B cell (primary cell): ENCODE measurements around the gene CPA1. TPM values are rescaled to one million over a fixed set of nuclear protein-coding genes. Genes with fewer than 3 reads are reported as not detected.

Source experiments
- ATAC-seq: fragments of 200-7000 bp; cut with Tn5 transposase; one replicate; pipeline ENCODE4 v1.10.0; 2021; ENCODE audit warnings: low read depth, mild to moderate bottlenecking, moderate number of reproducible peaks, moderate library complexity
- CTCF ChIA-PET: fragments of 350-600 bp; sonication (Branson Sonifier 250); formaldehyde crosslinking; loops from one replicate; lab custom pipeline; 2021; ENCODE audit warnings: antibody characterized with exemption, inconsistent platforms; lab: Charles Lee
- POLR2A ChIA-PET: fragments of 350-600 bp; sonication (Branson Sonifier 250); formaldehyde crosslinking; loops from one replicate; lab custom pipeline; 2021; ENCODE audit warnings: antibody characterized with exemption; lab: Charles Lee
- DNase-seq: peaks from one replicate; pipeline ENCODE4 v3.0.0; 2013
- H2AFZ ChIP-seq: 2 replicates; pipeline ENCODE4 v1.6.1; 2012; ENCODE audit warnings: mild to moderate bottlenecking, low read depth, low read length; ENCODE audit not compliant: insufficient read depth, poor library complexity, severe bottlenecking
- H3K27ac ChIP-seq, 2 donors: 1 replicate in 1 of 2; 2 replicates in 1 of 2; pipeline ENCODE4 v1.5.1; 2012 to 2013; ENCODE audit warnings: low read length in 2 of 2, mild to moderate bottlenecking in 2 of 2, moderate library complexity in 1 of 2
- H3K27me3 ChIP-seq, 4 experiments: fragments of 200-600 bp in 1 of 4; sonication (generic) in 1 of 4; replicated peaks in 1 of 4; 1 replicate in 2 of 4; 2 replicates in 2 of 4; pipeline versions ENCODE4 v1.6.1 to v1.7.0; 2013 to 2016; ENCODE audit warnings: low read length in 3 of 4, mild to moderate bottlenecking in 2 of 4, mixed read lengths in 1 of 4, moderate library complexity in 1 of 4; ENCODE audit not compliant: insufficient read depth in 4 of 4, control insufficient read depth in 3 of 4; ENCODE audit errors: control extremely low read depth in 1 of 4
- H3K36me3 ChIP-seq, 2 experiments: replicated peaks in 1 of 2; 1 replicate in 1 of 2; 2 replicates in 1 of 2; pipeline versions ENCODE4 v1.6.1 to v1.7.1; 2013; ENCODE audit warnings: low read length in 1 of 2; ENCODE audit not compliant: insufficient read depth in 2 of 2, control insufficient read depth in 1 of 2; ENCODE audit errors: control extremely low read depth in 1 of 2, extremely low read depth in 1 of 2
- H3K4me1 ChIP-seq, 2 donors: fragments of 200-600 bp in 1 of 2; sonication (generic) in 1 of 2; 1 replicate in 1 of 2; 2 replicates in 1 of 2; pipeline versions ENCODE4 v1.5.1 to v1.6.1; 2013 to 2017; ENCODE audit warnings: low read length in 2 of 2; ENCODE audit not compliant: control insufficient read depth in 2 of 2, insufficient read depth in 2 of 2
- H3K4me2 ChIP-seq: replicated peaks from 2 replicates; pipeline ENCODE3; 2012; ENCODE audit warnings: mild to moderate bottlenecking, low read depth, low read length; ENCODE audit not compliant: poor library complexity, severe bottlenecking
- H3K4me3 ChIP-seq, 5 experiments: fragments of 200-600 bp in 1 of 5; sonication (generic) in 1 of 5; 1 replicate in 3 of 5; 2 replicates in 2 of 5; pipeline versions ENCODE4 v1.5.1 to v1.7.0; 2011 to 2016; ENCODE audit warnings: low read length in 4 of 5, mild to moderate bottlenecking in 4 of 5, low read depth in 2 of 5, control low read depth in 1 of 5, moderate library complexity in 1 of 5; ENCODE audit not compliant: insufficient read depth in 1 of 5; ENCODE audit errors: control extremely low read depth in 1 of 5, extremely low read depth in 1 of 5
- H3K79me2 ChIP-seq: fragments of 200-600 bp; sonication (generic); one replicate; pipeline ENCODE4 v1.6.0; 2016; ENCODE audit warnings: low read length; ENCODE audit not compliant: control insufficient read depth, insufficient read depth
- H3K9ac ChIP-seq: fragments of 200-600 bp; sonication (generic); 2 replicates; pipeline ENCODE4 v1.6.1; 2017; ENCODE audit warnings: mild to moderate bottlenecking, low read length, moderate library complexity
- H3K9me3 ChIP-seq, 3 donors: one replicate each; pipeline versions ENCODE4 v1.6.1 to v1.7.1; 2013; ENCODE audit warnings: low read length in 2 of 3; ENCODE audit not compliant: control insufficient read depth in 2 of 3, insufficient read depth in 1 of 3; ENCODE audit errors: control extremely low read depth in 1 of 3
- H4K20me1 ChIP-seq: 2 replicates; pipeline ENCODE4 v1.6.0; 2012; ENCODE audit warnings: mild to moderate bottlenecking, low read length; ENCODE audit not compliant: insufficient read depth, control insufficient read depth, poor library complexity, severe bottlenecking
- H3K27ac Mint-ChIP-seq: one replicate; pipeline ENCODE4 v1.8.0; 2021; ENCODE audit warnings: mixed read lengths
- H3K27me3 Mint-ChIP-seq: one replicate; pipeline ENCODE4 v1.8.0; 2021; ENCODE audit warnings: mixed read lengths
- H3K4me1 Mint-ChIP-seq: one replicate; pipeline ENCODE4 v1.8.0; 2021; ENCODE audit warnings: mixed read lengths
- H3K4me3 Mint-ChIP-seq: one replicate; pipeline ENCODE4 v1.8.0; 2021; ENCODE audit warnings: mixed read lengths
- H3K9me3 Mint-ChIP-seq: one replicate; pipeline ENCODE4 v1.8.0; 2022; ENCODE audit warnings: mixed read lengths; ENCODE audit not compliant: insufficient read depth
- CTCF ChIP-seq: fragments of 200-600 bp; IDR thresholded peaks from one replicate; pipeline ENCODE4 v1.8.0; 2022; ENCODE audit warnings: antibody characterized with exemption, mild to moderate bottlenecking
- EZH2 ChIP-seq: IDR thresholded peaks from 2 replicates; pipeline ENCODE4 v1.6.1; 2012; ENCODE audit warnings: borderline replicate concordance, low read depth, mild to moderate bottlenecking, moderate library complexity, low read length; ENCODE audit not compliant: insufficient read depth, poor library complexity, severe bottlenecking
- WGBS: methylation state at CpG from one replicate; pipeline ENCODE4 v1.1.5; 2013; ENCODE audit warnings: missing lambda C conversion rate; ENCODE audit not compliant: insufficient coverage; 5-methylcytosine and 5-hydroxymethylcytosine counted together
- intact Hi-C: fragments of 100-400 bp; cut with micrococcal nuclease; formaldehyde crosslinking; loops from one replicate; pipeline ENCODE4 v1.10.0; 2022
- polyA plus RNA-seq: library from polyadenylated mRNA; depleted of rRNA; stranded (reverse); fragments of >200 nt; gene quantifications from 2 replicates; pipeline ENCODE4 v1.2.3, GENCODE V29; 2012
- total RNA-seq, 2 donors: library from RNA; stranded (reverse); fragments of 120-200 nt in 1 of 2; gene quantifications; 1 replicate in 1 of 2; 2 replicates in 1 of 2; pipeline versions ENCODE4 v1.2.3 to v1.2.4, GENCODE V29; 2013 to 2022

The CPA1 gene
- total and polyA plus RNA-seq, 2 donors (not counting 1 experiment from before 2014, with no cell fraction given), result not detected

GRCh38 chr7:130344271-130344866, 35.9 kb upstream of the CPA1 start, which contains the start of gene CPA5:
Gene CPA5 (plus strand): TSS chr7:130344816. CDS start chr7:130346486, 1,670 bp downstream.
- Histone ChIP-seq H3K36me3 (no peaks in the 10 kb centered on the region), H3K27ac (no peak within 1 kb of the TSS), H3K9ac (no peak within 1 kb of the TSS), H3K4me3 (no peak within 1 kb of the TSS), H3K9me3 (peaks cover 0 to 5% (median 0%) of the 10 kb centered on the region in 3 donors), H3K79me2 (no peaks in the 10 kb centered on the region), H4K20me1 (no peaks in the 10 kb centered on the region), H3K4me2 (no peak within 1 kb of the TSS), H2AFZ (no peak within 1 kb of the TSS), H3K27me3 (peaks cover 0 to 2% (median 0%) of the 10 kb centered on the region in 4 experiments), H3K4me1 (no peaks in the 10 kb centered on the region)
- H3K4me3 Mint-ChIP-seq, result no peak within 1 kb of the TSS
- H3K9me3 Mint-ChIP-seq, result no peaks in the 10 kb centered on the region
- intact Hi-C loops, result no loop called here
- WGBS, result no CpG with 5 or more reads among the region's 5 CpGs
- peaks cover 16% of the 10 kb centered on the region for H3K27me3 Mint-ChIP-seq
- ATAC-seq (no peak), DNase-seq (no peak)
- ChIA-PET CTCF (no interaction called here), POLR2A (no interaction called here)
- H3K4me1 Mint-ChIP-seq, result no peaks in the 10 kb centered on the region
- H3K27ac Mint-ChIP-seq, result no peak within 1 kb of the TSS
- TF ChIP-seq CTCF (no peak), EZH2 (no peak)

GRCh38 chr7:130345136-130345535, 35.2 kb upstream of the CPA1 start:
- H3K27me3 ChIP-seq, result peaks cover 0 to 2% (median 0%) of the 10 kb centered on the region in 4 experiments
- Mint-ChIP-seq H3K27ac (no peak overlapping the region), H3K27me3 (peaks cover 21% of the 10 kb centered on the region), H3K9me3 (no peaks in the 10 kb centered on the region), H3K4me3 (no peak overlapping the region), H3K4me1 (no peaks in the 10 kb centered on the region)
- peaks cover 0 to 5% (median 0%) of the 10 kb centered on the region in 3 donors for H3K9me3 ChIP-seq
- intact Hi-C loops, result no loop called here
- no peak for DNase-seq
- TF ChIP-seq EZH2 (no peak), CTCF (no peak)
- no peak overlapping the region for H3K4me3 ChIP-seq
- ATAC-seq, result no peak
- H4K20me1 ChIP-seq, result no peaks in the 10 kb centered on the region
- H2AFZ ChIP-seq, result no peak overlapping the region
- CTCF ChIA-PET, result no interaction called here
- POLR2A ChIA-PET, result no interaction called here
- no peaks in the 10 kb centered on the region for H3K36me3 ChIP-seq
- WGBS, result 91% methylated on average over 5 of the region's 8 CpGs
- H3K27ac ChIP-seq, result no peak overlapping the region
- H3K9ac ChIP-seq, result no peak overlapping the region
- no peaks in the 10 kb centered on the region for H3K4me1 ChIP-seq
- no peak overlapping the region for H3K4me2 ChIP-seq
- no peaks in the 10 kb centered on the region for H3K79me2 ChIP-seq
